ENCODE data around the gene TTLL11. TPM values are rescaled to one million over a fixed set of nuclear protein-coding genes. Genes with fewer than 3 reads are reported as not detected.

Gene TTLL11
- total RNA-seq, 1 experiment from 2014 or later: 1.5 TPM

DNA sequence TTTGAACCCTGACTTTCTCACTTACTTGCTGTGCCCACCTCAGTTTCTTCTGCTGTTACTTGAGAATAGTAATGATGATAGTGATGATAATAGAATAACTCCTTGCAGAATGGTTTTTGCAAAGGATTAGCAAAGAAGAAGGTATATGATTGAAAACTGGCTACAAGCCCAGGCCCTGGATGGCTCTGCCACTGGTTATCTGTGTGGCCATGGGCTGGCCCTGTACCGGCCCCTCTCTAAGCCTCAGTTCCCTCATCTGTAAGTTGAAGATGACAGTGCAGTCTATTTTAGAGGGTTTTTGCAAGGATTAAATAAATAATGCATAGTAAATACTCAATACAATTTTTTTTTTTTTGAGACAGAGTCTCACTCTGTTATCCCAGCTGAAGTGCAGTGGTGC is 6.2 kb downstream of the TTLL11 start:
- H4K91ac ChIP-seq (ENCODE audit: insufficient read length, low read depth, low read length): no peak overlapping the region
- H3K14ac ChIP-seq (ENCODE audit: insufficient read depth, low read length): no peak overlapping the region
- no peak overlapping the region for H3K27ac ChIP-seq (ENCODE audit: insufficient read length, low read depth, low read length)
- H2BK120ac ChIP-seq (ENCODE audit: low read depth, low read length, poor library complexity, severe bottlenecking): no peak overlapping the region
- H4K5ac ChIP-seq (ENCODE audit: insufficient read length, low read depth, low read length): no peak overlapping the region
- H3K4me1 ChIP-seq (ENCODE audit: insufficient read depth, low read length): no peaks in the 10 kb centered on the region
- no peak overlapping the region for H3K23ac ChIP-seq (ENCODE audit: insufficient read length, low read depth, low read length)
- H3T11ph ChIP-seq (ENCODE audit: low read length): no peak overlapping the region
- no peak overlapping the region for H4K8ac ChIP-seq (replicated peaks; ENCODE audit: insufficient read length, low read depth, low read length)
- H2BK5ac ChIP-seq (ENCODE audit: insufficient read length, low read length): no peak overlapping the region
- no peaks in the 10 kb centered on the region for H3K36me3 Mint-ChIP-seq (ENCODE audit: insufficient read depth in 1 of 3, low read depth in 3 of 3)
- no peak overlapping the region for H3K27ac Mint-ChIP-seq
- no peak overlapping the region for H2BK15ac ChIP-seq (ENCODE audit: low read depth, low read length)
- no peak overlapping the region for H3K56ac ChIP-seq (ENCODE audit: insufficient read length, low read depth, low read length)
- no peak overlapping the region for H3K4me3 Mint-ChIP-seq
- H2BK20ac ChIP-seq (ENCODE audit: low read depth, low read length, poor library complexity, severe bottlenecking): no peak overlapping the region
- no peaks in the 10 kb centered on the region for H3K79me1 ChIP-seq (ENCODE audit: insufficient read depth, low read depth, low read length, poor library complexity, severe bottlenecking)
- WGBS (ENCODE audit: extremely low coverage, insufficient read length, low lambda C conversion rate): no CpG with 5 or more reads among the region's 1 CpG
- DNase-seq: no peak
- H2AFZ ChIP-seq (ENCODE audit: low read length): no peak overlapping the region
- H3K9me3 ChIP-seq (ENCODE audit: control insufficient read depth, low read depth, low read length): no peaks in the 10 kb centered on the region
- H3K4me2 ChIP-seq (ENCODE audit: insufficient read depth, insufficient read length, low read length): no peak overlapping the region
- H3K9ac ChIP-seq (ENCODE audit: extremely low read depth, insufficient read length, low read length): no peak overlapping the region
- H3K9me3 Mint-ChIP-seq: no peaks in the 10 kb centered on the region
- no peaks in the 10 kb centered on the region for H3K23me2 ChIP-seq (ENCODE audit: insufficient read length, low read depth, low read length, poor library complexity, severe bottlenecking)
- no peak overlapping the region for H3K4ac ChIP-seq (ENCODE audit: low read depth, low read length)
- H3K27me3 Mint-ChIP-seq (ENCODE audit: low read depth): peaks cover 18% of the 10 kb centered on the region
- H4K20me1 ChIP-seq (ENCODE audit: control insufficient read depth, insufficient read depth, insufficient read length): no peaks in the 10 kb centered on the region
- H3K18ac ChIP-seq (ENCODE audit: insufficient read length, low read depth, low read length): no peak overlapping the region
- H2AK5ac ChIP-seq (ENCODE audit: insufficient read length, low read length): no peak overlapping the region
- H3K4me1 Mint-ChIP-seq: no peaks in the 10 kb centered on the region
- TF ChIP-seq, protein P1, sequence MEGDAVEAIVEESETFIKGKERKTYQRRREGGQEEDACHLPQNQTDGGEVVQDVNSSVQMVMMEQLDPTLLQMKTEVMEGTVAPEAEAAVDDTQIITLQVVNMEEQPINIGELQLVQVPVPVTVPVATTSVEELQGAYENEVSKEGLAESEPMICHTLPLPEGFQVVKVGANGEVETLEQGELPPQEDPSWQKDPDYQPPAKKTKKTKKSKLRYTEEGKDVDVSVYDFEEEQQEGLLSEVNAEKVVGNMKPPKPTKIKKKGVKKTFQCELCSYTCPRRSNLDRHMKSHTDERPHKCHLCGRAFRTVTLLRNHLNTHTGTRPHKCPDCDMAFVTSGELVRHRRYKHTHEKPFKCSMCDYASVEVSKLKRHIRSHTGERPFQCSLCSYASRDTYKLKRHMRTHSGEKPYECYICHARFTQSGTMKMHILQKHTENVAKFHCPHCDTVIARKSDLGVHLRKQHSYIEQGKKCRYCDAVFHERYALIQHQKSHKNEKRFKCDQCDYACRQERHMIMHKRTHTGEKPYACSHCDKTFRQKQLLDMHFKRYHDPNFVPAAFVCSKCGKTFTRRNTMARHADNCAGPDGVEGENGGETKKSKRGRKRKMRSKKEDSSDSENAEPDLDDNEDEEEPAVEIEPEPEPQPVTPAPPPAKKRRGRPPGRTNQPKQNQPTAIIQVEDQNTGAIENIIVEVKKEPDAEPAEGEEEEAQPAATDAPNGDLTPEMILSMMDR (conservative IDR thresholded peaks at IDR 0.05): no peak
- no peak overlapping the region for H2BK12ac ChIP-seq (ENCODE audit: insufficient read length, low read depth, low read length)
- no peaks in the 10 kb centered on the region for H3K79me2 ChIP-seq (ENCODE audit: insufficient read depth, low read length)
- H3K27me3 ChIP-seq (ENCODE audit: insufficient read depth, low read length): no peaks in the 10 kb centered on the region; the same call in 1 of the 2 replicates

Data from H9 (cell line).